ENCODE measurements around the gene IFITM10.

The IFITM10 gene

DNA sequence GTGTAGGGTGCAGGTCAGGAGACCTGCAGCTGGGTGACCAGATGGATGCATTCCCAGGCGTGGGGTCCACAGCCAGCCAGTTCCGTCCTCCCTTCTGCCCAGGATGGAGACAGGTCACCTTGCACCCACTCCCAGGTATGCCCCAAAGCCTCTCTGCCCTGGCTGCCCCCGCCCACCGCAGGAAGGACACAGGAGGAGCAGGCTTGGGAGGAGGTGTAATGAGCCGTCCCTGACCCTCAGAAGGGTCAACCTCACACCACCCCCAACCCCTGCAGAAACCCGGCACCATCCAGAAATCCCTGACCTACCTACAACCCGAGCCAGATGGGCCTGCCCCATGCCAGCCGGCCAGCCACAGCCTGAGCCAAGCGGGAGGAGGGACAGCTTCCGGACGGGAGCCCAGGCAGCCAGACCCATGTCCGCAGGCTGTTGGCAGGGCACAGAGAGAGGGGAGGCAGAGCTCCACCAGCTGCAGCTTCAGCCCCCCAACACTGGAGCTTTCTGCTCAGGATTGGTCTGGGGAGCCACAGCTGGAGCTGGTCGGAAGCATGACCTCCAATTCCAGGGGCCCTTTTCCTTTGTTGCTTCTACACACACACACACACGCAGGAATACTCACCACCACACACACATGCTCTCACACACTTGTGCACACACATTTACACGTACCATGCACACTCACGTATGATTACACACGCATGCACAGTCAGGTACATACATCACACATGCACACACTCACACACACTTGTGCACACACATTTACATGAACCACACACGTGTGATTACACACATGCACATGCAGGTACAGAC, 5.3 kb downstream of the IFITM10 start:
- intact Hi-C loops (cut with DNase I): loop anchor here (10.0 kb wide), 1 partner anchor 50 kb away; the partner anchor contains the start of gene KRTAP5-6
- DNase-seq: peak in 4 of 10 donors; percentile 62 to 94 (median 89)

DNA sequence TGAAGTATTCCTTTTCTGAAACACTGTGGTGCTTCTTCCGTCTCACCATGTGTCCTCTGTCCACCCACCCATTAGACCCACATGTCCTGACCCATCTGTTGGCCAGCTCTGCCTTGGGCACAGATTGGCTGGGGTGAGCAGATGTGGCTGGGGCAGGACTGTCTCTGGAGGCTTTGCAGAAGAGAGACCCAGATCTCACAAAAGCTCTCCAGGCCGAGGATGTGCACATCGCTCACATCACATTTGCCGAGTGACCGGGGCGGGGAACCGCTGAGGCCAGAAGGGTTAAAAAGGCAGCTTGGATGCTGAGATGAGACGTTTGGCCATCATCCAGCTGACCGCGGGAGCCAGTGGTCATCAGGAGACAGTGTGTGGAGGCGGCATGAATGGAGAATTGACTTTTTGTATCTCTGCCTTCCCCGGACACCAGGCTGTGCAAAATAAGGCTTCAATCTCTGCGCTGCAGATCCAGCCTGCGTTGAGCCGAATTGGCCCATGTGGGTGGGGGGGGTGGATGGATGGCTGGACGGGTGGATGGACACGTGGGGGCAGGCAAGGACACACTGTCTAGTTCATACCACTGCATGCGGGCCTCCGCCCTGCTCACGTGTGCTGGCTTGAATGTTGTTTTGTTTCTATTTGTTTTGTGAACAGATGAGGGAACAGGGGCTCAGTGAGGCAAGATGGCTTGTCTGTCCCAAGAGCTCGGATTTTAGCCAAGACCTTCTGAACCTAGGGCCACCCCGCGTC, 6.1 kb downstream of the IFITM10 start:
- intact Hi-C loops (cut with DNase I): loop anchor here (10.0 kb wide), 1 partner anchor 50 kb away; the partner anchor contains the start of gene KRTAP5-6
- DNase-seq: peak in 5 of 10 donors; percentile 56 to 92 (median 78)

DNA sequence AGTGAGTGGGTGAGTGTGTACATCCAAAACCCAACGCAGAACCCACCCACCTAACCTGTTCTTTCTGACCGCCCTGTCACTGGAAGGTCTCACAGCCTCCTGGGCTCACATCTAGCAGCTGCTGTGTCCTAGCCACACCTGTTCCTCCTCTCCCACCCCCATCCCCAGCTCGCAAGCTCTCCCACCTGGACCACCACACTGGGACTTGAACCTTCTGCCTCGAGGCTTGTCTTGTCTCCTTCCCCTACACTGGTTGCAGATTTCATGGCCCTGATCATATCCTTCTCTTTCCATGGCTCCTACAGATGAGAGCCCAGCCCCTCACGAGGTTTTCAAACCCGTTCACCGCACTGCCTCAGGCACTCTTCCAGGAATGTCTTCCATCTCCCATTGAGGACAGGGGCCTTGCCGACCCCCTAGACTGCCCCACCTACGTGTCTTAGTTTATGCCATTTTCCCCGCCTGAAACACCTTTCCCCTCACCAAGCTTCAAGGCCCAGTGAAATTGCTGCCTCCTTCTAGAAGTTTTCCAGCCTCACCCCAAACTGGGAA, 6.7 kb downstream of the IFITM10 start:
- peak in 3 of 10 donors; percentile 5 to 57 (median 37) for DNase-seq
- intact Hi-C loops (cut with DNase I): loop anchor here (10.0 kb wide), 1 partner anchor 49 kb away; the partner anchor contains the start of gene KRTAP5-6

DNA sequence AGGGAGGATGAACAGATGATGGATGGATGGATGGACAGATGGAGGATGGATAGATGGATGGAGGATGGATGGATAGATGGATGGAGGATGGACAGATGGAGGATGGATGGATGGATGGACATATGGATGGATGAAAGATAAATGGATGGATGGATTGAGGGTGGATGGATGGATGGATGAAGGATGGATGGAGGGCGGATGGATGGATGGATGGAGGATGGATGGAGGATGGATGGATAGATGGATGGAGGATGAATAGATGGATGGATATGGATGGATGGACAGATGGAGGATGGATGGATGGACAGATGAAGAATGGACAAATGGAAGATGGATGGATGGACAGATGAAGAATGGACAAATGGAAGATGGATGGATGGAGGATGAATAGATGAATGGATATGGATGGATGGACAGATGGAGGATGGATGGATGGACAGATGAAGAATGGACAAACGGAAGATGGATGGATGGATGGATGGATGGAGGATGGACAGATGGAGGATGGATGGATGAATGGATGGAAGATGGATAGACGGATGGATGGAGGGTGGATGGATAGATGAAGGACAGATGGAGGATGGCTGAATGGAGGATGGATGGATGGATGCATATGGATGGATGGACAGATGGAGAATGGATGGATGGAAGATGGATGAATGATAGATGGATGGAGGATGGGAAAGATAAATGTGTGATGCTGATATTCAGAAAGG, 7.4 kb downstream of the IFITM10 start:
- intact Hi-C loops (cut with DNase I): loop anchor here (10.0 kb wide), 1 partner anchor 48 kb away; the partner anchor contains the start of gene KRTAP5-6
- DNase-seq: peak in 1 of 10 donors; percentile 5

DNA sequence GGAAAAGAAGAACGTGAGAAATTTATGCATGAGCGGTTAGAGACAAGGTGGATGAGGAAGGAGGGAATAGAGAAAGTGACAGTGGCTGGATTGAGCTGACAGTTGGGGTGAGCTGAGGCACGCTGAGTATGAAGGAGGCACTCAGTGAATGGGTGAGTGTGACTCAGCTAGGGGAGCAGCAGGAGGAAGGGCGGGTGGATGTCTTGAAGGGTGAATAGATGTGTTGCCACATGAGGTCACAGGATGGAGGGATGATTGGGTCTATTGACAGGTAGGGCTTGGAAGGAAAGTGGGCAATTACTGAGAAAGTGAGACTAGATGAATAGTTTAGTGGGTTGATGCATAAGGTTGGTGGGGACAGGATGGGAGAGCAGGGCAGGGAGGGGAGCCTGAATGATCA, 8.0 kb downstream of the IFITM10 start:
- peak in 4 of 10 donors; percentile 5 to 22 (median 14) for DNase-seq
- intact Hi-C loops (cut with DNase I): loop anchor here (10.0 kb wide), 1 partner anchor 48 kb away; the partner anchor contains the start of gene KRTAP5-6

DNA sequence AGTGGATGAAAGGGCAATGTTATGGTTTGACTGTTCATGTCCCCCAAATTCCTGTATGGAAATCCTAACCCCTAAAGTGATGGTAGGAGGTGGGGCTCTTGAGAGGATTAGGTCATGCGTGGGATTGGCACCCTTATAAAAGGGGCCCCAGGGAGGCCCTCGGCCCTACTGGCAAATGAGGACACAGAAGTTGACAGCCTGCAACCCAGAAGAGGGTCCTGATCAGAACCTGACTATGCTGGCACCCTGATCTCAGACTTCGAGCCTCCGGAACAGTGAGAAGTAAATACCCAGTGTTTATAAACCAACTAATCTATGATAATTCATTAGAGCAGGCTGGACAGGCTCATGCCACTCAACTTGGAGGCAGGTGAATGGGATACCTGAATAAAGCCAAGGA, 8.7 kb downstream of the IFITM10 start:
- intact Hi-C loops (cut with DNase I): loop anchor here (10.0 kb wide), 1 partner anchor 47 kb away; the partner anchor contains the start of gene KRTAP5-6
- peak in 2 of 10 donors; percentile 18 to 25 for DNase-seq

DNA sequence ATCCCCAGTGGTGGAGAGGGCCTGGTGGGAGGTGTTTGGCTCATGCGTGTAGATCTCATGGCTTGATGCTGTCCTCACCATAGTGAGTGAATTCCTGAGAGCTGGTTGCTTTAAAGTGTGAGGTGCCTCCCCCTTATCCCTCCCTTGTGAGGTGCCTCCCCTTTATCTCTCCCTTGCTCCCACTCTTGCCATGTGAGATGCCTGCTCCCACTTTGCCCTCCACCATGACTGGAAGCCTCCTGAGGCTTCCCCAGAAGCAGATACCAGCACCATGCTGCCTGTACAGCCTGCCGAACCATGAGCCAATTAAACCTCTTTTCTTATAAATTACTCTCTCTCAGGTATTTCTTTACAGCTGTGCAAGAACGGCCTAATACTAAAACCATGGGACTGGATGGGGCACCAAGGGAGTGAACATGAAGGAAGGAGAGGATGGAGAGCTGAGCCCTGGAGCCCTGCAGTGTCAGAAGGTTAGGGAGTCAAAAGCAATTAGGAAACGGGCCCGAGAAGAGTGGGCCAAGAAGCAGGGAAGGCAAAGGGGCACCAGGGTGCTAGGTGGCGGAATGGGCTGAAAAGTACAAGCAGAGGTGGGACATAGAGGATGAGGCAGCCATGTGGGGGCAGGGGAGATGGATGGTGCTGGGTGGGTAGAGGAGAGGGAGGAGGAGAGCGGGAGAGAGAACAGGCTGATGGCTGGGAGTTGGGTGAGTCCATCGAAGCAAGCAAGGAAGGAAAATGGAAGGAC, 9.4 kb downstream of the IFITM10 start:
- DNase-seq: peak in 4 of 10 donors; percentile 2 to 49 (median 11)

DNA sequence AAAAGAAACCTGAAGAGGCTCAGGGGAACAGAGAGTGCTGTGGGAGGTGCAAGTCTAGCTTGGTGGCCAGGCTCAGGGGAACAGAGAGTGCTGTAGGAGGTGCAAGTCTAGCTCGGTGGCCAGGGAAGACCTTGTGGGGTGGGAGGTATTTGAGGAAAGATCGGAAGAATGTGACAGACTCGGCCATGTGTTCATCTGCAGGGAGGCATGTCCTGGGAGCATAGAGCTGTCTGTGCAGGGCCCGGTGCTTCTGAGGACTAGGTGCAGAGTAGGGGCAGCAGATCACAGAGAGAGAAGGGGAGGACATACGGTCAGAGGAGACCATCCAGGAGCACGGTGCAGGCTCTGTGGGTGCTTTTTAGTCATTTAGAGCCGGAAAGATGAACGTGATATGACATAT, 10.8 kb downstream of the IFITM10 start:
- DNase-seq: peak in 3 of 10 donors; percentile 84 to 90 (median 84)
- intact Hi-C loops (cut with DNase I): no loop called here

More for the DNA sequence above, 9.4 kb downstream of the IFITM10 start:
- intact Hi-C loops (cut with DNase I): loop anchor here (10.0 kb wide), 1 partner anchor 46 kb away; the partner anchor contains the start of gene KRTAP5-6

DNA sequence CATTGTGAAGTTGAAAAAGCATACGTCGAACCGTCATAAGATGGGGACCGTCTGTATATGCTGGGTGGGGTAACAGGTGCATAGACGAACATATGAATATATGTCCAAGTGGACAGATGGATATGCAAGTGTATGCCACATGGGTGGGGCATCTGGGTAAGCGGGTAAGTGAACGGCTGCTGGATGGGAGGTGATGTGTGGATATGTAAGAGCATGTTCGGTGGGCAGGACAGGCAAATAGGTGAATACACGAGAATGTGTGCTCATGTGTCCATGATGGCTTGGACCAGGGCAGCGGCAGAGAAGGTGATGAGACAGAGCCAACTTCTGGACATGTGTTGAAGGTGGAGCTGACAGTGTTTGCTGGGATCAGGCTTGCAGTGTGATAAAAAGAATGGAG, 12.0 kb downstream of the IFITM10 start:
- DNase-seq: peak in 2 of 10 donors; percentile 5 to 30
- intact Hi-C loops (cut with DNase I): no loop called here

DNA sequence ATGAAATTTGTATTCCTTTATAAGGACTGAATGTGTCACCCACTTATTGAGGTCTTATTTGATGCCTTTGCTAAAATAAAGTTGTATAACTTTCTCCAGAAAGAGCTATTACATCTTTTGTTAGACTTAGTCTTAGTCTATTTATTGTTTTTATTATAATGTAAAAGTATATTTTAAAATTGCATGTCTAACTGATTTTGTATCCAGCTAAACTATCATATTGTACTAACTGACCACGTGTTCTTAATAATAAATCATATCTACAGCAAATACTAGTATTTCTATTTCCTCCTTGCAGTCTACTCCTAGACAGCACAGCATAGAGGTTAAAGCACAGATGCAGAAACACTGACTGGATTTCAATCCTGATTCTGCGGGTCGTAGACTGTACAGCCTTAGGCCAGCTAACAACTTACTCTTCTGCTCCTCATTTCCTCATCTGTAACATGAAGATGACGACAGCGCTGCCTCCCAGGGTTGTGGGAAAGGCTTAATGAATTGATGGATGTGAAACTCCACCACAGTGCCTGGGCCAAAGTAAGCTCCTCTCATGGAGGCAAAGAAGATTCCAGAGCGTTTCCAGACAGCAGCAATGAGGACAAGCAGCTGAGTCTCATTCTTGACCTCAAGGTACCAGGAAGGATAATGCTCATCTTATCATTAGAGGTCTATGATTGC, 13.2 kb downstream of the IFITM10 start:
- DNase-seq: peak in 2 of 10 donors; percentile 12 to 22
- intact Hi-C loops (cut with DNase I): no loop called here

DNA sequence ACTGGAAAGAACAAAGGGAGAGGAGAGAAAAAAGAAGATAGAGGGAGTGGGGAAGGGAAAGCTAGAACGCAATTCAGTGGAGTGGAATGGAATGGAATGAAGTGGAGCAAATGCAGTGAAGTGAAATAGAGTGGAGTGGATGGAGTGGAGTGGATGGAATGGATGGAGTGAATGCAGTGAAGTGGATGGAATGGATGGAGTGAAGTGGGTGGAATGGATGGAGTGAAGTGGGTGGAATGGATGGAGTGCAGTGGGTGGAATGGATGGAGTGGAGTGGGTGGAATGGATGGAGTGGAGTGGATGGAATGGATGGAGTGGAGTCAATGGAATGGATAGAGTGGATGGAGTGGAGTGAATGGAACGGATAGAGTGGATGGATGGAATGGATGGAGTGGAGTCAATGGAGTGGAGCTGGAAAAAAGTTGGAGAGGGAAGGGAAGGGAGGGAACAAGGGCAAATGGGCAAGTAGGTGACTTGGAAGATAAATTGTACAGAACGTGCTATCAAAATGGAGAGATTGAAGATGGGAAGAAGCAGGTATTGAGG, 13.9 kb downstream of the IFITM10 start:
- intact Hi-C loops (cut with DNase I): no loop called here
- no peak for DNase-seq

DNA sequence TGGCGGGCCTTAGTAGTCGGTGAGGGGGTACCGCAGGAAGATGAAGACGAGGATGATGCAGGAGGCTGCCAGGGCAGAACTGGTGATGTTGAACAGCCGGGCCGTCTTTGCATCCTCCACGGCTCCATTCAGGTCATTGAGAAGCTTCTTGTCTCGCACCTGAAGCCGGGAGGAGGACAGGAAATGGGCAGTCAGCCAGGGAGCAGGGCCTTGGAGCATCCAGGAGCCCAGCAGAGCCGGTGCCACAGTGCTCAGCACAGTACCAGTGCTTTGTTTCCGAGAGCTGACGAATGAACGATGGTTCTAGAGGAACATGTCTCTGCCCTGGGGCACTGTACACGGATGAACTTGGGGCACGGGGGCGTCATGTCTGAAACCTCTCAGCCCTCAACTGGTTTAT, 15.1 kb downstream of the IFITM10 start:
- DNase-seq: peak in 2 of 10 donors; percentile 22 to 62
- intact Hi-C loops (cut with DNase I): no loop called here

DNA sequence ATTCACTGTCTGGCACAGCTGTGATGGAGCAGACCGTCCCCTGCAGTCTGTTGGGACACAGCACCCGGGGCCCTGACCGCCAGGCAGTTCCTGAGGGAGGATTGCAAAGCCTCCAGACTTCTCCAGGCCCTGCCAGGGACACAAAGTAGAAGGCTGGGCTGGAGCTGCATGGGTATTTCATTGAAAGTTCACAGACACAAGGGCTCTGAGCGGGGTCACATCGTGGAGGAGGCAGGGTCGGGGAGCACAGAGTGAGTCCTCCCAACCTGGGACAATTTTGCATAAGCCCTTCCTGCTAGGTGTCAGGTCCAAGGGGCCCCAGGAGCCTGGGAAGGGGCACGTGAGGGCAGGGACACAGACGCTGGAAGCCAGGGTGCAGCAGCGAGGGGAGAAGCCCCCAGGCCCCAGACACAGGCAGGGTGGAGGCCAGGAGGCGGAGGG, 15.7 kb downstream of the IFITM10 start:
- intact Hi-C loops (cut with DNase I): no loop called here
- peak in 2 of 10 donors; percentile 52 to 55 for DNase-seq

DNA sequence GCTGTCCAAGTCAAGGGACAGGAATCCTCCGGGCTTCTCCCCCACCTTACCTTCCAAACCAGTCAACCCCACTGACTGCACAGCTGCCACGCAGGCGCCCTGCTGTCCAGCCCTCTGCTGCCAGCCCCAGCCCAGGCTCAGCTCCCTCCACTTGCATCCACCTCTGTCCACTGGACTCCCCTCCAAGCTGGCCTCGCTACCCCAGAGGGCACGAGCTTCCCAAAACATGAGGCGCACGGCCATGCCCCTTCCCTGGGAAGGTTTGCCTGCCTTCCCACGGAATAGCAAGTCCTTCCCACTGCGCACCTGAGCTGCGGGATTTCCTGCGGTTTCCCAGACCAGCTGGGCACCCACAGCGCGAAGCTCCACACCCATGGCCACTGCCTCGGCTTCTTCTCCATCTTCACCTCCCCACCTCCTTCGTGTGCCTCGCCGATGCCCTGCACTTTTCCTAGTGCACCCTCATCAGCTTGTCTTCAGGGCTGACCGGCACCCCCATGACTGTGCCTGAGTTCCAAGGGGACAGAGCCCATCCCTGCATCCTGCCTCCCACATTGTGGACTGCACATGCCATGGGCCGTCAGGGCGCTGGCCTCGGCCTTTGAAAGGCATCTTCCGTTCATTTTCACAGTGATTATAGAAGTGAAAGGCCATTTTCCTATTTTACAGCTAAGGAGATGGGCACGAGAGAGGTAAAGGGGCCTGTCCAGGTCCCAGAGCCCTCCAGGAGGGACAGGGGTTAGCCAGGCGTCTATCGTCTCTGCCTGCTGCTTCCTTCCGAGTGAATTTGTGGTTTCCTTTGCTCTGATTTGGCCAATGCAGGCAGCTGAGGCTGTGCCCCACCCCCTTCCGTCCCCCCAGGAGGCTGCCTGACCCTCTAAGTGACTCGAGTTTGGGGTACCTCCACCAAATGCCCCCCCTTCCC, 16.4 kb downstream of the IFITM10 start:
- intact Hi-C loops (cut with DNase I): no loop called here
- DNase-seq: peak in 3 of 10 donors; percentile 7 to 79 (median 64)

DNA sequence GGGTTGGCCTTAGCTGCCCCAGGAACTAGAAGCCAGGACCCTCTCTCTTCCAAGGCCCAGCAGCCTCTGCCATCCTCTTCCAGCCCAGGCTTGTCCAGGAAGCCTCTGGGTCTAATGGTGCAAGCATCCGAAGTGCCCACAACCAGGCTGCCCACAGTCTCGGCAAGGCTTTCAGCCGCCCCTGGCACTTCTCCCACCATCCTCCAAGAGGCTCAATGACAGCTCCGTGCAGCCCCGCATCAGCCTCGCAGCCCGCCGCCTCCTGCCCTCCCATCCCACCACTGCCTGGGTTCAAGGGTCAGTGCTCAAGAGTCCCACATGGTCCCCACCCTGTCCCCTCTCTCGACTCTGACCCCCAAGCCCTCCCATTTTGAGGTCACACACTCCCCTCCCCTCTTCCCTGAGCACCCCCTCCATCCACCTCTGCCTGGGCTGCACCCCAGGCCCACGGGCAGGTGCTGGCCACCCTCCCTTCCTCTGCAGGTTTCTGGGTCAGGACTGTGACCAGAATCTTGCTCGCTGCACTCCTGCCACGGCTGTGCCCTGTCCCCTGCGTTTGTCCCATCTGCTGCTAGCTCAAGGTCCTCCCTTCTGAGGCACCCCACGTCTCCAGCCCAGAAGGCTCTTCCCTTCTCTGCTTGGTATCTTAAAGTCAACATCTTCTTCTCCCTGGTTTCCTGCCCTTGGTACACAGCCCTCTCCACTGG, 17.2 kb downstream of the IFITM10 start:
- peak in 2 of 10 donors; percentile 67 to 71 for DNase-seq
- intact Hi-C loops (cut with DNase I): no loop called here

DNA sequence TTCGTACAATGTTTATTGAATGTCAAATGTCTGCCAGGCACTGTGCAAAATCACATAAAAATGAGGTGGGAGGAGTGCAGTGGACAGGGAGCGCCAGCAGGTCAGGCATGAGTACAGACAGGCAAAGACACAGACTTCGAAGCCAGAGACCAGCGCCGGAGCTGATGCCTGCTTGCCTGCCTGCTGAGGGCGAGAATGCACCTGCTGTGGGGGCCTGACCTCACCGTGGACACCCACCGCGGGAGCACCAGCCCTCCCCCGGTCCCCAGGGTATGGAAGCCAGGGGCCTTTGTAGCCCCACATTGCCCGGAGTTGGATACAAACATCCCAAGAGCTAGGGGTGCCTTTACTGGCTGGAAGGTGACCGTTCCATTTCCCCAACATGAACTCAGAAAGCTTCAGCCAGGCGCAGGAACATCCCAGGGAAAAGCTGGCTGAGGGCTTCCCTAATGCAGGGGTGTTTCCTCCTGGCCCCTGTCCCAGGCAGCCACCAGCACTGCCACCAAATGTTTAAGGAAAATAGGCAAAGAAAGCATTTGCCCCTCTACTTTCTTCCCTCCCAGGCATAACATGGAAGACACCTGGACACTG, 17.9 kb downstream of the IFITM10 start:
- DNase-seq: peak in 2 of 10 donors; percentile 62 to 76
- intact Hi-C loops (cut with DNase I): no loop called here

Data from posterior cingulate gyrus (tissue), 11 donors.